ENCODE data around the gene TTC21B.
"Not testable (repeated sequence)": the region's sequence is repeated elsewhere in the genome, so short reads cannot be mapped to it uniquely, and the experiment has no call there.

TTC21B gene

GRCh38 chr2:165868211-165868610 lies 85.4 kb downstream of the TTC21B start:
- DNase-seq (ENCODE audit: low read depth), result no peak

GRCh38 chr2:165864296-165864695 lies 89.3 kb downstream of the TTC21B start:
- H3K4me3 ChIP-seq (ENCODE audit: low read depth, low read length), result no peak overlapping the region
- TF ChIP-seq CTCF (IDR thresholded peaks at IDR 0.05; ENCODE audit: control insufficient read depth, extremely low read depth, insufficient read depth), result no peak
- DNase-seq (ENCODE audit: low read depth), result no peak

More at GRCh38 chr2:165868211-165868610, 85.4 kb downstream of the TTC21B start:
- H3K4me3 ChIP-seq (ENCODE audit: low read depth, low read length), result no peak overlapping the region
- no peak for TF ChIP-seq CTCF (IDR thresholded peaks at IDR 0.05; ENCODE audit: control insufficient read depth, extremely low read depth, insufficient read depth)

- no peak for DNase-seq (ENCODE audit: low read depth)
- no peak for TF ChIP-seq CTCF (IDR thresholded peaks at IDR 0.05; ENCODE audit: control insufficient read depth, extremely low read depth, insufficient read depth)
- H3K4me3 ChIP-seq (ENCODE audit: low read depth, low read length), result no peak overlapping the region
Observed at GRCh38 chr2:165863810-165864261, 89.7 kb downstream of the TTC21B start.

- not testable (repeated sequence) for DNase-seq (ENCODE audit: low read depth); H3K4me3 ChIP-seq (ENCODE audit: low read depth, low read length)
Observed at GRCh38 chr2:165861083-165861482, 92.5 kb downstream of the TTC21B start.

GRCh38 chr2:165859723-165860122 lies 93.9 kb downstream of the TTC21B start:
- DNase-seq (ENCODE audit: low read depth), result not testable (repeated sequence)

GRCh38 chr2:165857876-165858275 lies 95.7 kb downstream of the TTC21B start:
- no peak overlapping the region for H3K4me3 ChIP-seq (ENCODE audit: low read depth, low read length)
- no peak for DNase-seq (ENCODE audit: low read depth)
- no peak for TF ChIP-seq CTCF (IDR thresholded peaks at IDR 0.05; ENCODE audit: control insufficient read depth, extremely low read depth, insufficient read depth)

More at GRCh38 chr2:165859723-165860122, 93.9 kb downstream of the TTC21B start:
- H3K4me3 ChIP-seq (ENCODE audit: low read depth, low read length), result not testable (repeated sequence)

- no peak for TF ChIP-seq CTCF (IDR thresholded peaks at IDR 0.05; ENCODE audit: control insufficient read depth, extremely low read depth, insufficient read depth)
- H3K4me3 ChIP-seq (ENCODE audit: low read depth, low read length), result no peak overlapping the region
- no peak for DNase-seq (ENCODE audit: low read depth)
Observed at GRCh38 chr2:165852394-165852793, 101.2 kb downstream of the TTC21B start.

- no peak for DNase-seq (ENCODE audit: low read depth)
- no peak overlapping the region for H3K4me3 ChIP-seq (ENCODE audit: low read depth, low read length)
Observed at GRCh38 chr2:165847001-165847400, 106.6 kb downstream of the TTC21B start.

More at GRCh38 chr2:165847001-165847400, 106.6 kb downstream of the TTC21B start:
- TF ChIP-seq CTCF (IDR thresholded peaks at IDR 0.05; ENCODE audit: control insufficient read depth, extremely low read depth, insufficient read depth), result no peak

All from LNCaP clone FGC (cell line).